GM03348 (cell line): ENCODE measurements around the gene RBM11.

Experiments
- DNase-seq: peaks from one replicate; pipeline ENCODE4 v3.0.0; 2012; ENCODE audit warnings: low spot score

RBM11 gene

GRCh38 chr21:14271053-14271452 lies 55.1 kb downstream of the RBM11 start:
- no peak for DNase-seq

- no peak for DNase-seq
Observed at GRCh38 chr21:14271641-14272040, 55.7 kb downstream of the RBM11 start.

GRCh38 chr21:14273736-14274538 lies 58.0 kb downstream of the RBM11 start:
- DNase-seq: no peak

- no peak for DNase-seq
Observed at GRCh38 chr21:14275702-14276205, 59.8 kb downstream of the RBM11 start.
